Epithelial cell of esophagus (primary cell): ENCODE data around the gene MLLT3.

Source experiments
- DNase-seq: peaks from one replicate; pipeline ENCODE4 v3.0.0; 2010; ENCODE audit warnings: low read depth
- H3K4me3 ChIP-seq: 2 replicates; pipeline ENCODE4 v1.5.1; 2011; ENCODE audit warnings: mild to moderate bottlenecking, low read length, control low read depth
- CTCF ChIP-seq: IDR thresholded peaks from 2 replicates; pipeline ENCODE4 v1.5.1; 2011; ENCODE audit warnings: low read depth, mild to moderate bottlenecking, low read length, control low read depth, inconsistent platforms; ENCODE audit not compliant: insufficient read depth; ENCODE audit errors: missing control alignments

The MLLT3 gene

GRCh38 chr9:20477940-20478620, 144.2 kb downstream of the MLLT3 start:
- DNase-seq = peak; percentile 90
- no peak overlapping the region for H3K4me3 ChIP-seq
- TF ChIP-seq CTCF = no peak

- TF ChIP-seq CTCF = no peak
- DNase-seq = no peak
- no peak overlapping the region for H3K4me3 ChIP-seq
Measured at GRCh38 chr9:20476912-20477521, 145.3 kb downstream of the MLLT3 start.

- no peak for DNase-seq
- TF ChIP-seq CTCF = no peak
- no peak overlapping the region for H3K4me3 ChIP-seq
Measured at GRCh38 chr9:20474496-20474895, 147.8 kb downstream of the MLLT3 start.

GRCh38 chr9:20473515-20474013, 148.7 kb downstream of the MLLT3 start:
- no peak for TF ChIP-seq CTCF
- DNase-seq = no peak
- no peak overlapping the region for H3K4me3 ChIP-seq

GRCh38 chr9:20472342-20473045, 149.8 kb downstream of the MLLT3 start:
- DNase-seq = no peak
- TF ChIP-seq CTCF = no peak
- no peak overlapping the region for H3K4me3 ChIP-seq

GRCh38 chr9:20466328-20467008, 155.8 kb downstream of the MLLT3 start:
- DNase-seq = no peak
- TF ChIP-seq CTCF = no peak
- H3K4me3 ChIP-seq = no peak overlapping the region
